Measurements from ENCODE around the gene IL1RAP. TPM values are rescaled to one million over a fixed set of nuclear protein-coding genes. Genes with fewer than 3 reads are reported as not detected.

Gene IL1RAP
- total and polyA plus RNA-seq, 2 donors (not counting 3 experiments of a cell fraction or from before 2014, with no cell fraction given): 4.3 to 9.2 TPM

- intact Hi-C loops (cut with micrococcal nuclease): no loop called here
- H3K9me1 ChIP-seq (replicated peaks; ENCODE audit: control insufficient read depth, extremely low read depth, insufficient read depth, low read length): no peaks in the 10 kb centered on the region
- no peaks in the 10 kb centered on the region for H4K20me1 ChIP-seq (replicated peaks; ENCODE audit: control insufficient read depth, extremely low read depth, insufficient read depth, low read length)
- FAIRE-seq (no peak), DNase-seq (ENCODE audit: low read depth, low spot score) (no peak)
- no peak overlapping the region for H3K4me3 ChIP-seq (replicated peaks in 1 of 3; ENCODE audit: insufficient read depth in 1 of 3, low read depth in 1 of 3, low read length in 3 of 3)
- no peaks in the 10 kb centered on the region for H3K9me3 ChIP-seq (replicated peaks; ENCODE audit: control insufficient read depth, insufficient read depth, low read length)
- no peak overlapping the region for H2AFZ ChIP-seq (ENCODE audit: low read depth, low read length)
- dilution Hi-C loops (cut with MboI; ENCODE audit: extremely low pct_ligation_motif_present, low sequenced_read_pairs): no loop called here
- peaks cover 7% of the 10 kb centered on the region for H3K4me1 ChIP-seq (ENCODE audit: control insufficient read depth, extremely low read depth, insufficient read depth, low read length)
- no TSS peak for BruUV-seq (replicated peaks)
- no peak overlapping the region for H3K4me2 ChIP-seq (ENCODE audit: insufficient read depth, low read length)
- H3K27ac ChIP-seq (ENCODE audit: insufficient read depth, low read depth, low read length): no peak overlapping the region
- H3K36me3 ChIP-seq (ENCODE audit: control insufficient read depth in 2 of 2, extremely low read depth in 1 of 2, insufficient read depth in 2 of 2, low read length in 2 of 2): no peaks in the 10 kb centered on the region
- H3K27me3 ChIP-seq (ENCODE audit: control insufficient read depth in 2 of 2, insufficient read depth in 2 of 2, low read length in 2 of 2): no peaks in the 10 kb centered on the region
- POLR2A ChIA-PET: no interaction called here
- no peak for TF ChIP-seq JUN (IDR thresholded peaks at IDR 0.05; ENCODE audit: borderline replicate concordance, insufficient read depth, insufficient read length, low read depth)
- no peaks in the 10 kb centered on the region for H3K79me2 ChIP-seq (ENCODE audit: control insufficient read depth, insufficient read depth, low read length)
- no peak overlapping the region for H3K9ac ChIP-seq (replicated peaks; ENCODE audit: extremely low read depth, insufficient read depth, low read length)
- CTCF ChIA-PET: no interaction called here
These were observed 101.7 kb downstream of the IL1RAP start for GRCh38 chr3:190615607-190616006.

DNA sequence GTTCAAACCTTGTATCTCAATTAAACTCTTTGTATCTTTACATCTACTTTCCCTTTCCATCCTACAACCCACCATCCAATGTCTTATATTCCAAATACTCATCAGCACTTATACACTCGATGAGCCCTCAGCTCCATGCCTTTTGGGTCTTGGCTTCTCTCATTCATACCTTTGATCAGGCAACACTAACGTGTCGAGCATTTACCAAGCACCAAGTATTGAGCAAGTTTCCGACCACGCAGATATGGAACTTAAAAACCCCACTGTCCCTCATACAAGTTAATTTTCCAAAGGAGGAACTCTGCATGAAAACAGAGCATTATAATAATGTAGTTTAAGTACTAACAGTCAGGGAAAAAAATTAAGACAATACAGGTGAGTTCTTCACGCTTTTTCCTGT is 102.8 kb downstream of the IL1RAP start:
- H3K9me3 ChIP-seq (replicated peaks; ENCODE audit: control insufficient read depth, insufficient read depth, low read length): no peaks in the 10 kb centered on the region
- DNase-seq (ENCODE audit: low read depth, low spot score): no peak
- CTCF ChIA-PET: no interaction called here
- dilution Hi-C loops (cut with MboI; ENCODE audit: extremely low pct_ligation_motif_present, low sequenced_read_pairs): no loop called here
- no peak overlapping the region for H3K27ac ChIP-seq (ENCODE audit: insufficient read depth, low read depth, low read length)
- TF ChIP-seq EZH2 (IDR thresholded peaks at IDR 0.05; ENCODE audit: borderline replicate concordance, low read depth, low read length, severe bottlenecking): no peak
- TF ChIP-seq FOS (IDR thresholded peaks at IDR 0.05; ENCODE audit: borderline replicate concordance, insufficient read depth, low read length): no peak
- TF ChIP-seq CTCF (IDR thresholded peaks at IDR 0.05; ENCODE audit: extremely low read depth in 1 of 2, insufficient read depth in 1 of 2, low read depth in 1 of 2, low read length in 2 of 2): no peak
- no peak for TF ChIP-seq POLR2AphosphoS5 (IDR thresholded peaks at IDR 0.05; ENCODE audit: insufficient read depth, low read depth, low read length)
- no peak for TF ChIP-seq JUN (IDR thresholded peaks at IDR 0.05; ENCODE audit: borderline replicate concordance, insufficient read depth, insufficient read length, low read depth)
- no peak for TF ChIP-seq GATA2 (IDR thresholded peaks at IDR 0.05; ENCODE audit: insufficient read depth, insufficient read length, low read depth, low read length)
- TF ChIP-seq MYC (IDR thresholded peaks at IDR 0.05; ENCODE audit: low read depth, low read length): no peak
- no peak for TF ChIP-seq POLR2A (IDR thresholded peaks at IDR 0.05; ENCODE audit: low read depth, low read length)
- TF ChIP-seq, protein P1, sequence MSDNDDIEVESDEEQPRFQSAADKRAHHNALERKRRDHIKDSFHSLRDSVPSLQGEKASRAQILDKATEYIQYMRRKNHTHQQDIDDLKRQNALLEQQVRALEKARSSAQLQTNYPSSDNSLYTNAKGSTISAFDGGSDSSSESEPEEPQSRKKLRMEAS (IDR thresholded peaks at IDR 0.05; ENCODE audit: insufficient read depth, insufficient read length): no peak
- no peak overlapping the region for H3K9ac ChIP-seq (replicated peaks; ENCODE audit: extremely low read depth, insufficient read depth, low read length)
- peaks cover 7% of the 10 kb centered on the region for H3K4me1 ChIP-seq (ENCODE audit: control insufficient read depth, extremely low read depth, insufficient read depth, low read length)
- no peaks in the 10 kb centered on the region for H3K9me1 ChIP-seq (replicated peaks; ENCODE audit: control insufficient read depth, extremely low read depth, insufficient read depth, low read length)
- no peaks in the 10 kb centered on the region for H3K79me2 ChIP-seq (ENCODE audit: control insufficient read depth, insufficient read depth, low read length)
- H4K20me1 ChIP-seq (replicated peaks; ENCODE audit: control insufficient read depth, extremely low read depth, insufficient read depth, low read length): no peaks in the 10 kb centered on the region
- H3K36me3 ChIP-seq (ENCODE audit: control insufficient read depth in 2 of 2, extremely low read depth in 1 of 2, insufficient read depth in 2 of 2, low read length in 2 of 2): no peaks in the 10 kb centered on the region
- no TSS peak for BruUV-seq (replicated peaks)
- H2AFZ ChIP-seq (ENCODE audit: low read depth, low read length): no peak overlapping the region
- no peak for FAIRE-seq
- intact Hi-C loops (cut with micrococcal nuclease): no loop called here
- no peaks in the 10 kb centered on the region for H3K27me3 ChIP-seq (ENCODE audit: control insufficient read depth in 2 of 2, insufficient read depth in 2 of 2, low read length in 2 of 2)
- POLR2A ChIA-PET: no interaction called here
- no peak overlapping the region for H3K4me3 ChIP-seq (replicated peaks in 1 of 3; ENCODE audit: insufficient read depth in 1 of 3, low read depth in 1 of 3, low read length in 3 of 3)
- no peak overlapping the region for H3K4me2 ChIP-seq (ENCODE audit: insufficient read depth, low read length)

Data from endothelial cell of umbilical vein (primary cell).